Endometrial microvascular endothelial cells (primary cell): ENCODE data around the gene TWSG1. TPM values are rescaled to one million over a fixed set of nuclear protein-coding genes. Genes with fewer than 3 reads are reported as not detected.
"Not testable (repeated sequence)": the region's sequence is repeated elsewhere in the genome, so short reads cannot be mapped to it uniquely, and the experiment has no call there.

Experiments used
- in situ Hi-C: cut with HindIII; loops from 2 replicates; pipeline ENCODE4 v1.10.0; 2017; ENCODE audit warnings: low sequenced_read_pairs, low pct_unique_long_range_greater_than_20kb; ENCODE audit errors: inconsistent ontology term
- total RNA-seq: library from RNA; depleted of rRNA; stranded (reverse); fragments of >200 nt; gene quantifications from one replicate; pipeline ENCODE4 v1.2.3, GENCODE V29; 2015; ENCODE audit errors: inconsistent ontology term

TWSG1 gene
- total RNA-seq, 1 donor from 2014 or later = 94.9 TPM

DNA sequence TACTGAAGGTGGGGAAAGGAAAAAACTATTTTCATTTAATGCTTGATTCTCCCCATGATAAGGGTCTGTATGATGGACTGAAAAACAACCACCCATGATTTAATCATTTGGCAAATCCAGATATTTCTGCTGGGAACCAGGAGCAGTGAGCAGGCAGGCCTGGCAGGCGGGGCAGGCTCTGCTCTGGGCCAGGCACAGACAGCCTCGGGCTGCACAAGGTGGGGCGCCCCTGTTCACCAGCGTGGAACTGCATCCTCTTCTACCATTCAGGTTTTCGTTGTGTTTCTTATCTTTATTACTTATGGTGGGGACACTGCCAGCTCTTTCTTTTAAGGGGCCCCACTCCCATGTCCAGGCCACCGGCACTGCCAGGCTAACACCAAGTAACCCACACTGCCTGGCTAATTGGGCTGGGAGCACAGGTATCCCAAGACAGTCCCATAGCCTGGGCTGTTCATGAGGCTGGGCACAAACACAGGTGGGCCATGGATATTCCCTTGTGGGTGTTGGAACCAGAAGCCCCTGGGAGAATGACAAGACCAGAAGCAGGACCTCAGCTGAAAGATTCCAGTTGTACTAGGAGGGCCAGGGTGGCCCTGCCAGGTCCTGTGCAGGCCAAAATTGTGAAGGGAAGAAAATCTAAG lies 83.6 kb downstream of the TWSG1 start:
- in situ Hi-C loops = no loop called here

DNA sequence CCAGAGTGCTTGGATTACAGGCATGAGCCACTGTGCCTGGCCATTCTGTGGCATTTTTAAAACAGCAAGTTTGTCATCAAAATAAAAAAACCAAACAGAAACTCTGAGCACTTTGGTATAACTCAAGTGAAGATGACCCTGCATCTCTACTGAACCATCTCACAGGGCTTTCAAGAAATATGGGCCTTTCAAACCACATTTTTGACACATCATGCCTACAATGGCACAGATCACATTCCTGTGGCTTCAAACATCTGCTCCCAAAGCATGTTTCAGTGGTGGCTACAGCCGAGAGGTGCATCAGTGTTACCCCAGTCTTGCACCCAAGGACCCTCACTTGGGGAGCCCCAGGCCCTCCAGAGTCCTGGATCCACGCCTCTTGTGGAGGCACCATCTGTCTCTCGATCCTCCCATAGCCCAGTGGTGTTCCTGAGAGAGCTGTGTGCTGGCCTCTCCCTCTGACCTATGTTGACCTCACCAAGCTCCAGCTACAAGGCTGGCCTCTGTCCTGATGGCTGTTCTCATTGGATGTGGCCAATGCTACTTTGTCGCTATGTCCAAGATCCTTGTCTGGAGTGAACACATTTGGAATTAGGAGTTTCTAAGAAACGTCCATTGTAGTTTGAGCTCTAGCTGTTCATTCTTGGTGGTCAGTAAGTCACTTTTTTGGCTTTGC lies 85.5 kb downstream of the TWSG1 start:
- in situ Hi-C loops = no loop called here

DNA sequence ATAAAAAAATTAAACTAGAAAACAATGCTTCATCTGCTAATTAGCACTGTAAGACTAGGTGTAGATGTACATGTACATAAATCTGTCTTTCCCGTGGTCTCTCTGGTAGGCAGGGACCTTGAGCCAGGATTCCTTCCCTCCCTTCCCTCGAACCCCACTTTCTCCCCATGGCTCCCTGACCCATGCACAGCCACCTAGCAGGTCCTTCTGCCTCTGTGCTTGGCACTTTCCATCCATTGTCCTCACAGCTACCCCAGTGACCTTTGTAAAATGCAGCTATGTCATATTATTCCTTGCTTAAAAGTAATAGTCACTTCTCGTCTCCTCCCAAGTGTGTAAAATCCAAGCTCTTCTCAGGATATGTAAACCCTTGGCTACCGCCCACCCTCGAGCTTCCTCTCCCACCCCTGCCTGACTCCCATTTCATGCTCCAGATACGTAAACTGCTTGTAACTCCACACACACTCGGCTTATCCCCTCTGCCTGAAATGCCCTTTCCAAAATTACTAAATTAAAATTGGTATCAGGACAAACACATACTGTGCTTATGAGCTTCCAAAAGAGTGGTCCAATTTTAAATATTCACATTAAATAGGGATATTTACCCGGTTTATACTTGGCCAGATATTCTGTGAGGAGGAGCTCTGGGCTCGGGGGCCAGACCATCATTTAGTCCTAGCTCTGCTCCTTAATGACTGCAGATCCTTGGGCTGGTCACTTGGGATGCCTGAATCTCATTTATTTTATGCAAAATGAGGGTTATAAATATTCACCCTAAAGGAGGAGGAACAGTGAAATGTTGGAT lies 86.7 kb downstream of the TWSG1 start:
- in situ Hi-C loops = no loop called here

DNA sequence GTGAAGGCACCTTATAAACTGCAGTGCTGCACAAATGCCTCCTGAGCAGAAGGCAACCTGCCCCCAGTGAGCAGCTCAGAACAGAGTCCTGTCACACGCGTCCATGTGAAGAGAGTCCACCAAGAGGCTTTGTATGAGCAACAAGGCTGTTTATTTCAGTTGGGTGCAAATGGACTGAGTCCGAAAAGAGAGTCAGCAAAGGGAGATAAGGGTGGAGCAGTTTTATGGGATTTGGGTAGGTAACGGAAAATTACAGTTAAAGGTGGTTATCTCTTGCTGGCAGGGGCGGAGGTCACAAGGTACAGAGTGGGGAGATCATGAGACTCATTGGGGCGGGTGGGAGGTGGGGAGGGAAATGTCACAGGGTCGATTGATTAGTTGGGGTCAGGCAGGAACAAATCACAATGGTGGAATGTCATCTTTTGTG lies 87.3 kb downstream of the TWSG1 start:
- in situ Hi-C loops = no loop called here

DNA sequence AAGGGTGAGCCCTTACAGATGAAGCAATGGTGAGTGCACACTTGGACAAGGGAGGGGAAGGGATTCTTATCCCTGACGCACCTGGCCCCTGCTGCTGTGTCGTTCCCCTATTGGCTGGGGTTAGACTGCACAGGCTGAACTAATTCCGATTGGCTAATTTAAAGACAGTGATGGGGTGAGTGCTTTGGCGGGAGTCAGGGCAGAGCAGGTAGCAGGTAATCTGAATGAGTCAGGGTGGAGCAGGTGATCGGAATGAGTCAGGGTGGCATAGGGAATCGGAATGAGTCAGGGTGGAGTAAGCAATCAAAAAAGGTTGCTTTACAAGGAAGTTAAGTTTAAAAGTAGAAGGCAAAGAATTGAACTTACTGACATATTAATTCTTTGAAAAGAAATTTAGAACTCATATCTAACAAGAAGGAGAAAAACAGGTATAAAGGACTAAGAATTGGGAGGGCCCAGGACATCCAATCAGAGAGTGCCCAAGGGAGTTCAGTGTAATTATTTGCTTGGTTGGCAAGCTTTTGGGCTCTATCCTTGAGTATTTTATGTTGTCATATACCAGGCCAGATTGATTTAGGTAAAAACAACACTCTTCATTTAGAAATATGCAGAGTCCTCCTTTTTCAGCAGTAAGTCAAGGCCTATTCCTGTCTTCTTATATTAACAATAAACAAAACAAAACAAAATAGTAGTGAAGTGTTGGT lies 88.4 kb downstream of the TWSG1 start:
- in situ Hi-C loops = no loop called here

DNA sequence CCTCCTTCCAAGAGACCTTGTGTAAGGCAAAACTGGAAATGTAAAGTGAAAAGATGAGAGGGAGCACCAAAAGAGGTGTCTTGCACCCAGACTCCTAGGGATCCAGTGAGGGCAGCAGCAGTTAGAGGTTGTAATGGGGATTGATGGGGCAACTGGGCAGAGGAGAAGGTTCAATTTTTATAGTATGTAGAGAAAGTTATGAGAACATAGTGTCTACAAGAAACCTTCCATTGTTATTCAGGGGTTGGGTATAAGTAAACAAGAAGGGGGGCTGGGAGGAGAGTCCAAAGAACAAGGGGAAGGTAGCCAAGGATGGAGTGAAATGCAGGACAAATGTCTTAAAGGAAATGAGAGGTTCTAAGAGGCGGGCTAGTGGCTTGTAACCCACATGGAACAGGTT lies 89.1 kb downstream of the TWSG1 start:
- in situ Hi-C loops = not testable (repeated sequence)

DNA sequence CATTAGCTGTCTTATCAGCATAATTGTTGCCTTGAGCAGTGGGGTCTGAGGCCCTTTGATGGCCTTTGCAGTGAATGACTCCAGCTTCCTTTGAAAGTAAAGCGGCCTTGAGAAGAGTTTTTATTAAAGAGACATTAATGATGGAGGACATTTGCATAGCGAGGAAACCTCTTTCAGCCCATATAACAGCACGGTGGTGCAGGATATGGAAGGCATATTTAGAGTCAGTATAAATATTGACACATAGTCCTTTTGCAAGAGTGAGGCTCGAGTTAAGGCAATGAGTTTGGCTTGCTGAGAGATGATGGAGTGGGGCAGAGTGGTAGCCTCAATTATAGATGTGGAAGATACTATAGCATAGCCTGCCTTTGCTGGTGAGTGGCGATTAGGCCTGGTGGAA lies 89.7 kb downstream of the TWSG1 start:
- in situ Hi-C loops = not testable (repeated sequence)

DNA sequence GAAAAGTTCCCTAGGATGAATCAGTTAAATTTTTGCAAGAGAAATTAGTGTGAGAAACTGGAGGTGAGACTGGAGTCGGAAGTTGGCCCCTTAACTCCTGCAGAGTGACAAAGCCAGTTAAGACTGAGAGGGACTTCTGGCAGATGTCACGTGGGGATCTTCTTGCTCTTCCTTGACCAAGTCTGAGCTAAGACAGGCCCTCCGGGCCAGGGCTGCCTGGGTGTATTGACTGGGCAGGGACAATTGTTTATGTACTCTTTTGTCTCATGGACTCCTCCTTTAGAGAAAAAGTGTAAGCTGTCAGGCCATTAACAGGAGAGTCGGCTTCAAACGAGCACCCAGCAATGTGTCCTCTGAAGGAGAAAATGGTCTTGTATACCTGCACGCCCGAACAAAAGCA lies 92.2 kb downstream of the TWSG1 start:
- in situ Hi-C loops = no loop called here

DNA sequence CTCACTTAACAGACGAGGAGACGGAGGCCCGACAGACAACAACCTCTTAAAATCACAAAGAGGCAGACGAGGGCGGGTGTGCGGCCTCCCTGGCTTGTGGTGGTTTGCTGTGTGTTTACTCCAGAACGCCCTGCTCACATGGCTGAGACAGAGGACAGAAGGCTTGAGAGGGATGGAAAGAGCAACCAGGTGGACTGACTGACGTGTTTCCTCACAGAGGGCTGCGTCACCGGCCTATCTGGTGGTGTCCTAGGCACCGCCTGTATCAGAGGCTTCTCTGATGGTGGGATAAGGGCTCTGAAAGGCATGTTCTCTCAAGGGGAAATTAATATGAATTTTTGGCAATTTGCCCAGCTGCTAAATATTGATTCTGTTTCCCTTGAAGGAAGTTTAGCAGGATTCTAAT lies 93.7 kb downstream of the TWSG1 start:
- in situ Hi-C loops = no loop called here

DNA sequence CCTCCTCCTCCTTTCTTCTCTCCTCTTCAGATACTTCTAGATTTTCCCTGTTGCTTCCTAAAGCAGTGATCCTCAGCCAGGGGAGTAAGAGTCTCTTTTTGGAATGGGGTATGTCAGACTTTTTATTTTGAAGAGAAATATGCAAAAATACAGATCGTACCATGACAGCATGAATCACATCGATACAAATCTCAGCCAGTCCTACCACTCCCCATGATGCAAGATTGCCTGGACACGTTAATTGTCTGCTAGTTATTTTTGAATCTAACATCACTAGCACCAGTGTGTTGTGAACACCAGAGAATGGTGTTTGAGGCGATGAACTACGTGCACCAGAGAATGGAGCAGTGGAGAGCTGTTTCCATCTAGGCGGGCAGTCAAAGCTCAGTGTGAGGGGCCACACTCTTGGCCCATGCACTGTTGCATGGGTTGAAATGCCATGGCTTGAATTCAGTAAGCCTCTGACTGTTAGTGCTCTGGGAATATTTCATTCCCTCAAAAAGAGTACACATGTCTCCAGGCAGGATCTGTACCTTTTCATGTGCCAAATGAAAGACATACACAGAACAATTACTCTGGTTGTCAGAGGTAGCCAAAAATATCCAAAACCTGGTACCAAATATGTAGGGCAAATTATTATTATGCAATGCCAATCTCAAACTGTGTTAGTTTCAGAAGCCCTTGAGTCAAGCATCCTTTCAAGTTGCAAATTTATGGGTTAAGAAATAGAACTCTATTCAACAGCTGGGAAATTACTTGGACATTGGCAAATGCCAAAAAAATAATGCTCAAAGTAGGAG lies 94.5 kb downstream of the TWSG1 start:
- in situ Hi-C loops = no loop called here

DNA sequence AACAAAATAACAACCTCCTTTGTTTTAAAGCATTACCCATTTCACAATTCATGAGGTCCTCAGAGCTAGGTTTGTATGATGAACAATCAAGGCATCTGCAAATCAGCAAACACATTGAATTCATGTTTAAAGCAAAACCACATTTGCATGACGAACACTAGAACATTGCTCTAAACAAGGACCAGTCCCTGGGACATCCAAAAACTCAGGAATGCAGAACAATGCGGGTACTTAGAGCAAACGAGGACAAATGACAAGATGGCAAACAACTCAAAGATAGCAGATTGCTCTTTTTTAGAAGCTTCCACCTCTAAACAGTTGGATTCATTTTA lies 95.1 kb downstream of the TWSG1 start:
- in situ Hi-C loops = no loop called here

DNA sequence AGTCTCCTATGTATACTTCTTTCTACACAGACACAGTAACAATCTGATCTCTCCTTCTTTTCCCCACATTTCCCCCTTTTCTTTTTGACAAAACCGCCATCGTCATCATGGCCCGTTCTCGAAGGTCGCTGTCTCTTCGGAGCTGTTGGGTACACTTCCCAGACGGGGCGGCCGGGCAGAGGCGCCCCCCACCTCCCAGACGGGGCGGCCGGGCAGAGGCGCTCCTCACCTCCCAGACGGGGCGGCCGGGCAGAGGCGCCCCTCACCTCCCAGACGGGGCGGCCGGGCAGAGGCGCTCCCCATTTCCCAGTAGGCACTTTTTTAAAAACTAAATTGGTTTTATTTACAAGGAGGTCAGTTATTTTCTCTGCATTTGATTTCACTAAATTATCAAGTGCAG lies 95.7 kb downstream of the TWSG1 start:
- in situ Hi-C loops = not testable (repeated sequence)

DNA sequence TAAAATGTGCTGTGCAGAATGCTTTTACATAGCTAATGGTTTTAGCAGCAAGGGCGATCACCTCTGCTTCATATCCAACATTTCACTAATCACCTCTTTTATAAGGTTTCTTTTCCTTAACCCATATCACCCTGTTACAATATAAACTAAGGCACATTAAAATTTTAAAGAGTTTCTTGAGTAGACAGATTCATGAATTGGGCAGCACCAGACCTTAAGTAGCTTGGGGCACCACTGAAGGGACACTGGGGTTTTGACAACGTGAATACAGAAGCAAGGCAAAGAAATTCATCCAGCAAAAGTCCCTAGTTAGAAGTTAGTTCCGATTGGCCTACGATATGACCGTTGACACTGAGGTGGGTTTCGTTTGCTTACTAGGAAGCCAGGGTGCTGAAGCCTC lies 96.7 kb downstream of the TWSG1 start:
- in situ Hi-C loops = no loop called here

DNA sequence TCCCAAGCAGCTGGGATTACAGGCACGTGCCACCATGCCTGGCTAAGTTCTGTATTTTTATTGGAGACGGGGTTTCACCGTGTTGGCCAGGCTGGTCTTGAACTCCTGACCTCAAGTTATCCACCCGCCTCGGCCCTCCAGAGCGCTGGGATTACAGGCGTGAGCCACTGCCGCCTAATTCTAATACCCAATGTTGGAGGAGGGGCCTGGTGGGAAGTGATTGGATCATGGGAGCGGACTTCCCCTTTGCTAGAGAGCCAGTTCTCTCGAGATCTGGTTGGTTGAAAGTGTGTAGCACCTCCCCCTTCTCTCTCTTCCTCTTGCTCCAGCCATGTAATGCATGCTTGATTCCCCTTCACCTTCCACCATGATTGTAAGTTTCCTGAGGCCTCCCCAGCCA lies 98.5 kb downstream of the TWSG1 start:
- in situ Hi-C loops = not testable (repeated sequence)

DNA sequence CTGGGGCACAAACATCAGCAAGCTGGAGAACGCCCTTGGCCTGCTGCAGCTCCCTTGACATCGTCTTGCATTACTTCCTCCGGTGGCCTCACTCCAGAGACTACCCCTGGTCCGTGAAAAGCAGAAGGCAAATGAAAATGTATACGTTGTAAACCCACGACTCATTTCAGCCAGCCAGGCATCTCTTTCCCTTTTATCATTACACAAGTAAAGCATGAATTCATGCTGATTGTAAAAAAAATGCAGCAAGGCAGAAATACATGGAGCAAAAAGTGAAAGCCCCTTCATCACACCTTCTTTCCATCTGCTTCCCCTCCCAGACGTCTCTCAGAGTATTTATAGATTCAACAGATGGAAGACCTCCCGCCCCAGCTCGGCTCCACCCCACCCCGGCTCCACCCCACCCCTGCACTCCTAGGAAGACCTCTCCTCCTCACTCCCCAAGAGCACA lies 99.1 kb downstream of the TWSG1 start:
- in situ Hi-C loops = no loop called here

DNA sequence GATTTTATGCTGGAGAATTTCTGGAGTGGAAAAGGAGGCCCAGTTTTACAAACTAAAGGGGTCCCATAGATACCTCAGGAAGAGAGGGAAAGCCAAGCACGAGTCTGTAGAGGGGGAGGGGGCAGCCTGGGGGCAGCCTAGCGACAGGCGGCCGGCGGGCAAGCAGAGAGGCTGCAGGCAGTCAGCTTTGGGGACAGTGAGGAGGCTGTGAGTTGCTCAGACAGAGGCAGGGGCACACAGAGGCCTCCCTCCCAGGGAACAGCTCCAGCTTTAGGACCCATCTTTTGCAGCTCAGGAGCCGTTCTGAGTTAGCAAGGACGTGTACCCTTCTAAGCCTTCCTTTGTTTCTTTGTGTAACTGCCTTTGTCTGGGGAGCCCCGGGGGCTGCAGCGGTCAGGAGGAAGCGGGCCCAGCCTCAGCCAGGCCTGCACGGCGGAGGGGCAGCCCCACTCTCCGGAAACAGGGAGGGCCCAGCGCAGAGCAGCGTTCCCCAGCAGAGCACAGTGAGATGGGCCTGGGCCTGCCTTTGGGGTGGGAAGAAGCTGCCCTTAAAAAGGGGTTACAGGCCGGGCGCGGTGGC lies 99.6 kb downstream of the TWSG1 start:
- in situ Hi-C loops = no loop called here

DNA sequence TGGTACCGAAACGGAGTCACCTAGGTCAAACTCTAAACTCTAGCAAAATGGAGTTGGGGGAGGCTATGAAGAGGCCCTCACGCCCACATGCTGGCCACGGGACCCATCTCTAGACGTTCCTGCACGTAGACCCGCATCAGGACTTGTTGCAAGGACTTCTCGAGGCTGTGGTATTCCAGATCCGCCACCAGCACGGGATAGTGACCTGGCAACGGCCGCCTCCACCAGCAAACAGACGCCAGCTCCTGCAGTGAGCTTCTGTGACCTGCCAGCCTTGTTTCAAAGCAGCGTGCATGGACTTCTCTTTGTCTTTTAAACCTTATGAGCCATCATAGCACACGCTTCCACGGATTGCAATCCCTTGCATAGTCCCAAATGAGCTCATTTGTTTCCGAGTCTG lies 100.5 kb downstream of the TWSG1 start:
- in situ Hi-C loops = no loop called here

DNA sequence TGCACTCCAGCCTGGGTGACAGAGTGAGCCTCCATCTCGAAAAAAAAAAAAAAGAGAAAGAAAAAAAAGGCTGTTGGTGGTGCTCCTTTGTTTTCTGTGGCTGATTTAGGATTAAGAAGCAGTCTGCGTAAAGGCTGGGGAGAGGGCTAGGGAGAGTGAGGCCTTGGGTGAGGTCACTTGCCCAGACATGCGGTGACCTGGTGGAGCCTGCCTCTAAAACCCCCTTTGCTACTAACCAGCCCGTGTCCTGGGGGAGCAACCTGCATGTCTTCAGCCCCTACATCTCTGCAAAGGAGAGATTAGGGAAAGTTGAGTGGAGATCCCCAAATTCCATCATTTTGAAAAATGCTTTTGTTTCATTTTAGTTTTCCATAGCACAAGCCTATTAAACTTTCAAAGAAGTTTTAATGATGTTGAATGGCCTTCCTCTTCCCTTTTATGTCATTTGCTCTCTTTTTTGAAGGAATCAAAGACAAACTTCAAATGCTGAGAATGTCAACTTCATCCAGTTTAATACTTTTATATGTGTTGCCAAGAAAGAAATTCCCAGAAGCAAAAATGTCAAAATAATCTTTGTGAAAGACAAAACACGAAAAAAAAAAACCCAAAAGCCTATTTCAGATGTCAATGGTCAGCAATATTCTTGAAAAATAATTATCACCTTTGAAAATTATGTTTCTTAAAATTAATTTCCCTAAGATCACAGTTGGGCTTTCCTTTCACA lies 101.8 kb downstream of the TWSG1 start:
- in situ Hi-C loops = no loop called here
